Liver (tissue), 3 donors: ENCODE results near the gene EMP2.

Experiments
- JUND ChIP-seq, 2 donors: IDR thresholded peaks; 2 replicates each; pipeline ENCODE4 v1.6.1; 2016; ENCODE audit warnings: antibody characterized with exemption in 2 of 2
- RAD21 ChIP-seq, 2 donors: IDR thresholded peaks; 2 replicates each; pipeline ENCODE4 v1.6.1; 2016; ENCODE audit warnings: antibody characterized with exemption in 2 of 2, mild to moderate bottlenecking in 2 of 2
- RXRA ChIP-seq, 2 donors: IDR thresholded peaks; 2 replicates each; pipeline ENCODE4 v1.6.1; 2017 to 2018; ENCODE audit warnings: antibody characterized with exemption in 2 of 2, mild to moderate bottlenecking in 1 of 2
- TF ChIP-seq, protein P1 (sequence below): fragments of 150-350 bp; IDR thresholded peaks from 2 replicates; pipeline ENCODE4 v1.5.1; 2017; ENCODE audit warnings: improper control_type of control experiment, low read depth, low read length; ENCODE audit not compliant: missing input control
- donor health status: healthy.
- donor health status: healthy.

DNA sequence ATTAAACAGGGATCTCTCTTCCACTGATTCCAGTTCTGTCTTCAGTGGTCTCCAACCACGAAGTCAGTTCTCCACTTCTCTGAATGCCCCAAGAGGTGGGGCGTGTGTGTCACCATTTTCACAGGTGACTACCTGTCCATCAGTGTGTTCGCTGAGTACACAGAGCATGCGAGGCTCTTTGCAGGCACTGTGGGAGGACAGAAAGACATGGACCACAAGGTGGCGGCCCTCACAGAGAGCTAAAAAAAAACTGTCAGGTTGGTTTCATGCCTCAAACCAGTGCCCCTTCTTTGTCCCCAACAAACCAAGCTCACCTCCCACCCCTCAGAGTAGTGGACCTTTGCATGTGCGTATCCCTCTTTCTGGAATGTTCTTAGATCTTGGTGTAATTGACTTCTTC is 13.8 kb downstream of the EMP2 start:
- TF ChIP-seq, protein P1, sequence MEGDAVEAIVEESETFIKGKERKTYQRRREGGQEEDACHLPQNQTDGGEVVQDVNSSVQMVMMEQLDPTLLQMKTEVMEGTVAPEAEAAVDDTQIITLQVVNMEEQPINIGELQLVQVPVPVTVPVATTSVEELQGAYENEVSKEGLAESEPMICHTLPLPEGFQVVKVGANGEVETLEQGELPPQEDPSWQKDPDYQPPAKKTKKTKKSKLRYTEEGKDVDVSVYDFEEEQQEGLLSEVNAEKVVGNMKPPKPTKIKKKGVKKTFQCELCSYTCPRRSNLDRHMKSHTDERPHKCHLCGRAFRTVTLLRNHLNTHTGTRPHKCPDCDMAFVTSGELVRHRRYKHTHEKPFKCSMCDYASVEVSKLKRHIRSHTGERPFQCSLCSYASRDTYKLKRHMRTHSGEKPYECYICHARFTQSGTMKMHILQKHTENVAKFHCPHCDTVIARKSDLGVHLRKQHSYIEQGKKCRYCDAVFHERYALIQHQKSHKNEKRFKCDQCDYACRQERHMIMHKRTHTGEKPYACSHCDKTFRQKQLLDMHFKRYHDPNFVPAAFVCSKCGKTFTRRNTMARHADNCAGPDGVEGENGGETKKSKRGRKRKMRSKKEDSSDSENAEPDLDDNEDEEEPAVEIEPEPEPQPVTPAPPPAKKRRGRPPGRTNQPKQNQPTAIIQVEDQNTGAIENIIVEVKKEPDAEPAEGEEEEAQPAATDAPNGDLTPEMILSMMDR = no peak
- no peak for TF ChIP-seq RXRA (IDR thresholded peaks at IDR 0.05)
- peak in 1 of 2 donors; percentile 29 for TF ChIP-seq RAD21 (IDR thresholded peaks at IDR 0.05)
- TF ChIP-seq JUND (IDR thresholded peaks at IDR 0.05) = no peak
